Heart left ventricle (tissue), 13 donors: ENCODE data around the gene ETHE1.

ENCODE experiments used
- CTCF ChIP-seq, 12 donors: fragments of 200-600 bp; sonication (generic) in 4 of 12; IDR thresholded peaks; one replicate each; pipeline versions ENCODE4 v1.5.0 to v1.8.0; 2018 to 2022; ENCODE audit warnings: antibody characterized with exemption in 12 of 12, mild to moderate bottlenecking in 5 of 12
- POLR2A ChIP-seq, 2 donors: fragments of 450-650 bp; IDR thresholded peaks; one replicate each; pipeline ENCODE4 v1.6.1; 2017; ENCODE audit warnings: antibody characterized with exemption in 2 of 2, mild to moderate bottlenecking in 2 of 2, moderate library complexity in 2 of 2
- donor health status: ischemic (EF 13 %, LVEDD 7.1; RV severe dilation, severe dysfunction).
- donor health status: DM: no; HTN: yes; CAD: no.
- donor health status: DM: no; HTN: no; CAD: no.
- donor health status: ischemic (EF 25% LVEDD 6.9; RV normal size, moderate dysfunction).
- donor health status: ischemic (EF 25% LVEDD 5.7; RV mildly dilated, moderate dysfunction).
- donor health status: ischemic (EF 35%, LVEDD 5.7; RV mildly dilated, moderate dysfunction).
- donor health status: nonischemic (EF 11% LVEDD 7.7; RV severe dilation, severe dysfunction).
- donor health status: DM: yes; HTN: yes; CAD: no.
- donor health status: PGD.
- donor health status: ischemic (EF 29% LVEDD 5.4; RV normal size, mild dysfunction).
- donor health status: nonischemic (EF 23%, LVEDD 6.1; RV moderate dilation, normal function).

- TF ChIP-seq CTCF (IDR thresholded peaks at IDR 0.05) (no peak), POLR2A (IDR thresholded peaks at IDR 0.05) (no peak)
Measured at GRCh38 chr19:43476606-43477005, 50.4 kb downstream of the ETHE1 start.
